MCF 10A (cell line): ENCODE results near the gene TRMT61A. TPM values are rescaled to one million over a fixed set of nuclear protein-coding genes. Genes with fewer than 3 reads are reported as not detected.

ENCODE experiments used
- BruUV-seq: library from RNA; stranded (reverse); fragments of 400-500 nt; replicated peaks from 2 replicates; lab custom pipeline; 2021; lab: Mats Ljungman, UMichigan
- CTCF ChIA-PET: fragments of 300-600 bp; sonication (Branson Sonifier 250); formaldehyde crosslinking; extraction: SDS; loops from one replicate; lab custom pipeline; 2021; ENCODE audit warnings: antibody characterized with exemption, inconsistent platforms; lab: Yijun Ruan, JAX
- POLR2A ChIA-PET: fragments of 300-600, 350-650 bp; sonication (Branson Sonifier 250); formaldehyde crosslinking; extraction: SDS; loops from one replicate; lab custom pipeline; 2020; ENCODE audit warnings: antibody characterized with exemption, inconsistent platforms; lab: Yijun Ruan, JAX
- DNase-seq: peaks from one replicate; pipeline ENCODE4 v3.0.0-alpha.2; 2018; ENCODE audit not compliant: unreplicated experiment
- H3K27ac Mint-ChIP-seq: one replicate; pipeline ENCODE4 v1.8.0; 2022; ENCODE audit warnings: mild to moderate bottlenecking, low read depth, mixed read lengths; ENCODE audit not compliant: unreplicated experiment
- H3K27me3 Mint-ChIP-seq: one replicate; pipeline ENCODE4 v1.8.0; 2022; ENCODE audit warnings: mixed read lengths; ENCODE audit not compliant: insufficient read depth, unreplicated experiment
- H3K36me3 Mint-ChIP-seq: one replicate; pipeline ENCODE4 v1.8.0; 2022; ENCODE audit warnings: mild to moderate bottlenecking, moderate library complexity, mixed read lengths; ENCODE audit not compliant: insufficient read depth, unreplicated experiment
- H3K4me1 Mint-ChIP-seq: one replicate; pipeline ENCODE4 v1.8.0; 2022; ENCODE audit warnings: mixed read lengths; ENCODE audit not compliant: insufficient read depth, unreplicated experiment
- H3K4me3 Mint-ChIP-seq: one replicate; pipeline ENCODE4 v1.8.0; 2022; ENCODE audit warnings: mild to moderate bottlenecking, moderate library complexity, mixed read lengths; ENCODE audit not compliant: unreplicated experiment
- H3K9me3 Mint-ChIP-seq: one replicate; pipeline ENCODE4 v1.8.0; 2022; ENCODE audit warnings: mixed read lengths; ENCODE audit not compliant: unreplicated experiment
- CTCF ChIP-seq: fragments of 200-600 bp; IDR thresholded peaks from one replicate; pipeline ENCODE4 v1.8.0; 2022; ENCODE audit warnings: antibody characterized with exemption, mild to moderate bottlenecking; ENCODE audit not compliant: unreplicated experiment
- intact Hi-C: fragments of 100-400 bp; cut with micrococcal nuclease; formaldehyde crosslinking; loops from 2 replicates; pipeline ENCODE4 v1.14.1; 2022
- total RNA-seq: library from RNA; stranded (reverse); gene quantifications from 2 replicates; pipeline ENCODE4 v1.2.3, GENCODE V29; 2022

TRMT61A gene
- total RNA-seq, 1 experiment from 2014 or later: 15.8 TPM

- CTCF ChIA-PET: interaction anchor here (0.6 to 6.8 kb wide), 4 partner anchors 8 to 36 kb away, joined by 3 to 44 read pairs (median 4); no protein-coding TSS in a partner anchor
These were observed 10.2 kb downstream of the TRMT61A start for GRCh38 chr14:103539056-103539825.

GRCh38 chr14:103540821-103541708 lies 12.1 kb downstream of the TRMT61A start:
- ChIA-PET CTCF (interaction anchor here (0.7 to 6.8 kb wide), 7 partner anchors 9 to 207 kb away, joined by 3 to 44 read pairs (median 4); no protein-coding TSS in a partner anchor), POLR2A (interaction anchor here (0.7 to 4.1 kb wide), 15 partner anchors 9 to 377 kb away, joined by 3 to 61 read pairs (median 6); partner anchors contain the start of genes BAG5, CKB, EIF5 and TRMT61A)
- no TSS peak for BruUV-seq
- H3K27ac Mint-ChIP-seq: peak overlapping the region; percentile 90
- H3K9me3 Mint-ChIP-seq: no peaks in the 10 kb centered on the region
- intact Hi-C loops: loop anchor here (2.0 kb wide), 1 partner anchor 20 kb away; no protein-coding TSS in a partner anchor
- peaks cover 13% of the 10 kb centered on the region for H3K4me1 Mint-ChIP-seq
- H3K36me3 Mint-ChIP-seq: peaks cover 29% of the 10 kb centered on the region
- peak overlapping the region; percentile 65 for H3K4me3 Mint-ChIP-seq
- no peak for DNase-seq
- no peaks in the 10 kb centered on the region for H3K27me3 Mint-ChIP-seq
- TF ChIP-seq CTCF: no peak

More at GRCh38 chr14:103539056-103539825, 10.2 kb downstream of the TRMT61A start:
- BruUV-seq: TSS peak; percentile 96
- TF ChIP-seq CTCF: no peak
- H3K9me3 Mint-ChIP-seq: no peaks in the 10 kb centered on the region
- peaks cover 34% of the 10 kb centered on the region for H3K36me3 Mint-ChIP-seq
- H3K27me3 Mint-ChIP-seq: no peaks in the 10 kb centered on the region
- DNase-seq: no peak
- H3K4me3 Mint-ChIP-seq: no peak overlapping the region
- intact Hi-C loops: no loop called here
- H3K4me1 Mint-ChIP-seq: peaks cover 13% of the 10 kb centered on the region
- POLR2A ChIA-PET: interaction anchor here (0.5 to 3.6 kb wide), 3 partner anchors 10 to 1482 kb away, joined by 3 to 61 read pairs (median 15); partner anchors contain the start of genes CDCA4 and TRMT61A
- no peak overlapping the region for H3K27ac Mint-ChIP-seq

GRCh38 chr14:103541709-103542604 lies 13.0 kb downstream of the TRMT61A start:
- ChIA-PET CTCF (interaction anchor here (0.5 to 6.8 kb wide), 8 partner anchors 10 to 206 kb away, joined by 3 to 44 read pairs (median 4); partner anchors contain the start of gene TRMT61A), POLR2A (interaction anchor here (2.0 to 4.1 kb wide), 5 partner anchors 11 to 29 kb away, joined by 27 to 61 read pairs (median 30); partner anchors contain the start of genes BAG5 and TRMT61A)
- Mint-ChIP-seq H3K27ac (peak overlapping the region; percentile 90), H3K4me3 (no peak overlapping the region), H3K36me3 (peaks cover 26% of the 10 kb centered on the region), H3K9me3 (no peaks in the 10 kb centered on the region), H3K27me3 (no peaks in the 10 kb centered on the region), H3K4me1 (peaks cover 10% of the 10 kb centered on the region)
- no peak for DNase-seq
- intact Hi-C loops: loop anchor here (2.0 kb wide), 1 partner anchor 21 kb away; no protein-coding TSS in a partner anchor
- BruUV-seq: no TSS peak
- no peak for TF ChIP-seq CTCF
